ENCODE measurements around the gene UQCRH.
A peak's percentile ranks its signal among the peaks of the same experiment; 100 is the strongest.
"Not testable (repeated sequence)": the region's sequence is repeated elsewhere in the genome, so short reads cannot be mapped to it uniquely, and the experiment has no call there.

Gene UQCRH

DNA sequence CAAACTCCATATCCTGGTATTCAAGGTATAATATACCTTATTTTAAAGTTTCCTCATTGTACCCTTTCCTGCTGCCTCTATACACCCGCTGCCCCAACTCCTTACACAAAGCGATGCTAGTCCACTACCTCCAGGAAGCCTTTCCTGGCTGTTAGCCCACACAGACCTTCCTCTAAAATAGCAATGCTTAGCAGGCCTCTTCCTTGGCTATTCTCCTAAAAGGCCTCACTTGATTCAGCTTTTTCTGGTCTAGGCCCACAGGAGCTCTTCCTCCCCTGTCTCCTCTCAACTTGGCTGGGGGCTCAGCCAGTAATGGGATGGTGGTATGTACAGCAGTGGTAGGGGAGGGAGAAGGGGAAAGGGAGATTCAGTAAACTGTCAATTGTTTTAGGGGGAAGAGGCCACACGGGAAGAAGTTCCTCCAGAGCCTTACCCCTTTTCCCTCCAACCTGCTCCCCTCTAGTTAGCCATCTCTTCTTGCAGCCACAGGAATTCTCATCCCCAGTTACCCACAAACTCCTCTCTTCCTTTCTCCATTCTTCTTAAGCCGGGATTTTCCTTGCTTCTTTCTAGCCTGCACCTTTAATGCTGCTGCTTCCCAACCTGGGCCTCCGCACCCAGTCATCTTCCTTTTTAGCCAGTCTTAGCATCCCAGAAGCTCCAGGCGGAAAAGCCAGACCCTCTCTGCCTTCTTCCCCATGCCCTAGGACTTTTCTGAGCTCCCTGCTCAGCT is 2.7 kb upstream of the UQCRH start:
- DNase-seq, result no peak

- no peak for DNase-seq
Observed at GRCh38 chr1:46301406-46301807, 2.1 kb upstream of the UQCRH start.

DNA sequence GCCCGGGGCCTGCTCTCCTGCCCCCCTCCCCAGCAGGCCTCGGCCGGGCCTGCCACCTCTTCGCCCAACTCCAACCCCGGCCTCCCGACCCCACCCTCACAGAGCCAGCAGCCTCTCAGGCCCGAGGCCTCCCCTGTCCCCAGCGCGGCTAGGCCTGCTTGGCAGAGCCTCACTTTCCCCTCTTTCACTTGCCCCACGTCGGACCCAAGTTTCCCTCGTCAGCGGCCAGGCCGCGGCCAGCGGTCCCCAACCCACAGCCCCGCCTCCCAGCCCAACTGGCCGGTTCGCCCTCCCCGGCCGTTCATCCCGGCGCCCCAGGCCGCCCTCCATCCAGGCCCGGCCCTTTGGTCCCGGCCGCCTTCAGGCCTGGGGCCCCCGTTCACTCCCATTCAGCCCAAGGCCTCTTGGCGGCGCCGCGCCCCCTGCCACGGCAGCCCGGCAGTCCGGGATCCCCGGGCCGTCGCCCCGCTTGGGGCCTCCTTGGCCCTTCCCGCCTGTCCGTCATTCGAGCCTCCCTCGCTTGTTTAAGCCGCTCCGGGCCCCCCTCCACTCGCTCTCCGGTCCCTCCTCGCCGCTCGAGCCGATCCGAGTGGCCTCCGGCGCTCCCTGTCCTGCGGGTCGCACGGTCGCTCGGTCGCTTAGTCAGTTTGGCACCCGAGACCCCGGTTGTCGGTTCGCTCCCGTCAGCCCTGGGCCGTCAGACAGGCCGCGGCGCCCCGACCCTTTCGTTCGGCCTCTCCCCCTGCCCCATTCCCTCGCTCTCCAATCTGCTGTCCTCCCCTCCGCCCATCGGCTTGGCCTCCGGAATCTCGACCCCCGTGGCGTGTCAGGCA is 1.5 kb upstream of the UQCRH start:
- DNase-seq, result peak; percentile 70

GRCh38 chr1:46302641-46303037 is 859 bp upstream of the UQCRH start:
- peak; percentile 45 for DNase-seq

DNA sequence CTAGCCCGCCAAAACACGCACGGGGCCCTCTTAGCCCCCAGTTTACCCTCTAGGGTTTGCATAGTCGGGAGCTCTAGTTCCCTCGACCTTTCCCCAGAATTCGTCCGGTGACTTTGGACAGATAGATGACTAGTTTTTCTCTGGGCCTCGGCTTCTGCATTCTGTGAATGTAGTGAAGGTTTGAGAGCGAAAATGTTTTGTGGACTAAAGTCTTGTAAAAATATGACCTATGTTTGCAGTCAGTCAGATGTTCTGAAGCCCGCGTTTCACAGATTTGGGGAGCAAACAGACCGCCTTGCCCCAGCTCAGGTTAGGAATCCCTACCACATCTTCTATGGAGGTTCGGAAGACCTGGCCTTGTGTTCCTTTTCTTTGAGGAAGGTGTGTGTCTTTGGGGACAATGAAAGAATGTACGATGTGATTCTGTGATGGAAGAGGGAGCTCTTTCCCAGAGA is 401 bp downstream of the UQCRH start:
- no peak for DNase-seq

DNA sequence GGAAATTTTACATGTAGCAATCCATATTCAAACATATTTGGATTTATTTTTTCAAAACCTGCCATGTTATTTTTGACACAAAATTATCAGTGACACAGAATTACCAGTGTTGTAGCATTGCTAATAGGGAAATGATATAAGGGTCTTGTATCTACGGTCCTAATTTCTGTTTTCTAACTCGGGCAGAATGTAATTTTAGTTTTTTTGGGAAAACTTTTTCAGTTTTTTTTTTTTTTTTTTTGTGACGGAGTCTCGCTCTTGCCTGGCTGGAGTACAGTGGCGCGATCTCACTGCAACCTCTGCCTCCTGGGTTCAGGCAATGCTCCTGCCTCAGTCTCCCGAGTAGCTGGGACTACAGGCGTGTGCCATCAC is 2.6 kb downstream of the UQCRH start:
- no peak for DNase-seq

GRCh38 chr1:46309401-46310159 is 6.1 kb downstream of the UQCRH start:
- DNase-seq, result no peak

GRCh38 chr1:46310321-46310720 is 6.8 kb downstream of the UQCRH start:
- no peak for DNase-seq

GRCh38 chr1:46315669-46316403 is 12.3 kb downstream of the UQCRH start:
- no peak for DNase-seq

GRCh38 chr1:46317323-46317722 is 13.8 kb downstream of the UQCRH start:
- no peak for DNase-seq

DNA sequence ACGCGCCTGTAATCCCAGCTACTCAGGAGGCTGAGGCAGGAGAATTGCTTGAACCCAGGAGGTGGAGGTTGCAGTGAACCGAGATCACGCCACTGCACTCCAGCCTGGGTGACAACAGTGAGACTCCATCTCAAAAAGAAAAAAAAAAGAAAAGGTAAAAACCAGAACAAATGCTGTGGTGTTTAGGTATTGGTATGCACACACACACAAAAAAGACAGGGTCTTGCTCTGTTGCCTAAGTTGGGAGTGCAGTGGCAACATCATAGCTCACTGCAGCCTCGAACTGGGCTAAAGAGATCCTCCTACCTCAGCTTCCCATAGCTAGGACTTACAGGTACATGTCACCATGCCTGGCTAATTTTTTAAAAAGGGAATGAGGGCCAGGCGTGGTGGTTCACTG is 15.8 kb downstream of the UQCRH start:
- DNase-seq, result not testable (repeated sequence)

DNA sequence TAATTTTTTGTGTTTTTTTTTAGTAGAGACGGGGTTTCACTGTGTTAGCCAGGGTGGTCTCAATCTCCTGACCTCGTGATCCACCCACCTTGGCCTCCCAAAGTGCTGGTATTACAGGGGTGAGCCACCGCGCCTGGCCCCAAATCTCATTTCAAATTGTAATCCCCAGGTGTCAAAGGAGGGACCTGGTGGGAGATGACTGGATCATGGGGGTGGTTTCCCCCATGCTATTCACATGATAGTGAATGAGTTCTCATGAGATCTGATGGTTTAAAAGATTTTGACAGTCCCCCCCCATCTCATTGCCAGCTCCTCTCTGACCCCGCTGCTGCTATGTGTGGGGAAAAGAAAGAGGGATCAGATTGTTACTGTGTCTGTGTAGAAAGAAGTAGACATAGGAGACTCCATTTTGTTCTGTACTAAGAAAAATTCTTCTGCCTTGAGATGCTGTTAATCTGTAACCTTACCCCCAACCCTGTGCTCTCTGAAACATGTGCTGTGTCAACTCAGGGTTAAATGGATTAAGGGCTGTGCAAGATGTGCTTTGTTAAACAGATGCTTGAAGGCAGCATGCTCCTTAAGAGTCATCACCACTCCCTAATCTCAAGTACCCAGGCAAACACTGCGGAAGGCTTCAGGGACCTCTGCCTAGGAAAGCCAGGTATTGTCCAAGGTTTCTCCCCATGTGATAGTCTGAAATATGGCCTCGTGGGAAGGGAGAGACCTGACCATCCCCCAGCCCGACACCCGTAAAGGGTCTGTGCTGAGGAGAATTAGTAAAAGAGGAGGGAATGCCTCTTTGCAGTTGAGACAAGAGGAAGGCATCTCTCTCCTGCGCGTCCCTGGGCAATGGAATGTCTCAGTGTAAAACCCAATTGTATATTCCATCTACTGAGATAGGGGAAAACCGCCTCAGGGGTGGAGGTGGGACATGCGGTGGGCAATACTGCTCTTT is 16.7 kb downstream of the UQCRH start:
- DNase-seq, result not testable (repeated sequence)

DNA sequence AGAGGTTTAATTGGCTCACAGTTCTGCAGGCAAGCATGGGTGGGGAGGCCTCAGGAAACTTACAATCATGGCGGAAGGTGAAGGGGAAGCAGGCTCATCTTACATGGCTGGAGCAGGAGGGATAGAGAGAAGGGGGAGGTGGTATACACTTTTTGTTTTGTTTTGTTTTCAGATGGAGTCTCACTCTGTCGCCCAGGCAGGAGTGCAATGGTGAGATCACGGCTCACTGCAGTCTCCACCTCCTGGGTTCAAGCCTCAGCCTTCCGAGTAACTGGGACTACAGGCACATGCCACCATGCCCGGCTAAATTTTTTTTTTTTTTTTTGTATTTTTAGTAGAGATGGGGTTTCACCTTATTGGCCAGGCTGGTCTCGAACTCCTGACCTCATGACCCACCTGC is 18.7 kb downstream of the UQCRH start:
- DNase-seq, result not testable (repeated sequence)

DNA sequence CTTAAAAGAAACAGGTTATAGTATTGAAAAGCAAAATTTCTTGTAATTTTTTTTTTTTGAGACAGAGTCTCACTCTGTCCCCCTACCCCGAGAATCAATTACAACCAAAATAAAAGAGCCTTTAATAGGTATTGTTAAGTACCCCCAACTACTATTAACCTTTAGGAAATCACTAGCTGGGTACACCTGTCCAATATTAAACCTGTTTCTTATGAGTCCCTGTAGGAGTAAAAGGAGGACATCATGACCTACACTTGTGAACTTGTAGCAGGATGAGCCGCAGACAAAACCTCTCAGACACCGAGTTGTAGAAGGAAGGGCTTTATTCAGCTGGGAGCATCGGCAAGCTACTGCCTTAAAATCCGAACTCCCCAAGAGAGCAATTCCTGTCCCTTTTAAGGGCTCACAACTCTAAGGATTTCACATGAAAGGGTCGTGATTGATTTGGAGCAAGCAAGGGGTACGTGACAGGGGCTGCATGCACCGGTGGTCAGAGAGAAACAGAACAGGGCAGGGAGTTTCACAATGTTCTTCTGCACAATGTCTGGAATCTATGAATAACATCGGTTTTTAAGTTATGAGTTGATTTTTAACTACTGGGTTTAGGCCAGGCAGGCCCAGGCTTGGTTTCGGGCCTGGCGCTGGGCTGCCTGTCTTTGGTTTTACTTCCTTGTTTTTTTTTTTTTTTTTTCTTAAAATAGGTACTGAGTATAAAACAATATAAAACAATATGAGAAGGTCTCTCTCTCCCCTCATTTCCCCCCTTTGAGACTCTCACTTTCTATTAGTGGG is 22.0 kb downstream of the UQCRH start:
- DNase-seq, result not testable (repeated sequence)

- DNase-seq, result not testable (repeated sequence)
Observed at GRCh38 chr1:46328182-46328581, 24.7 kb downstream of the UQCRH start.

DNA sequence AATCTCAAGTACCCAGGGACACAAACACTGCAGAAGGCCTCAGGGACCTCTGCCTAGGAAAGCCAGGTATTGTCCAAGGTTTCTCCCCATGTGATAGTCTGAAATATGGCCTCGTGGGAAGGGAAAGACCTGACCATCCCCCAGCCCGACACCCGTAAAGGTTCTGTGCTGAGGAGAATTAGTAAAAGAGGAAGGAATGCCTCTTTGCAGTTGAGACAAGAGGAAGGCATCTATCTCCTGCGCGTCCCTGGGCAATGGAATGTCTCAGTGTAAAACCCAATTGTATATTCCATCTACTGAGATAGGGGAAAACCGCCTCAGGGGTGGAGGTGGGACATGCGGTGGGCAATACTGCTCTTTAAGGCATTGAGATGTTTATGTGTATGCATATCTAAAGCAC is 26.3 kb downstream of the UQCRH start:
- DNase-seq, result not testable (repeated sequence)

GRCh38 chr1:46330381-46330780 is 26.9 kb downstream of the UQCRH start:
- not testable (repeated sequence) for DNase-seq

GRCh38 chr1:46331786-46332540 is 28.5 kb downstream of the UQCRH start:
- not testable (repeated sequence) for DNase-seq

GRCh38 chr1:46333300-46334029 is 30.0 kb downstream of the UQCRH start:
- DNase-seq, result peak; percentile 75

Measured in suppressor macrophage treated with lipopolysaccharide for 4 hours (primary cell).